Mesenchymal stem cell (in vitro differentiated cells and primary cell): Measurements from ENCODE around the gene VPS8.
"Not testable (repeated sequence)": the region's sequence is repeated elsewhere in the genome, so short reads cannot be mapped to it uniquely, and the experiment has no call there.

Experiments
- DNase-seq: peaks from one replicate; pipeline ENCODE4 v3.0.0-alpha.2; 2013
- H2AFZ ChIP-seq: one replicate; pipeline ENCODE4 v1.6.1; 2013; ENCODE audit warnings: low read depth, mild to moderate bottlenecking, control low read depth, inconsistent platforms, low read length, moderate library complexity
- H2AK5ac ChIP-seq: 2 replicates; pipeline ENCODE4 v1.6.1; 2013; ENCODE audit warnings: low read length, moderate library complexity, mild to moderate bottlenecking, inconsistent platforms; ENCODE audit not compliant: severe bottlenecking
- H2BK120ac ChIP-seq: one replicate; pipeline ENCODE4 v1.6.1; 2013; ENCODE audit warnings: low read depth, mild to moderate bottlenecking, inconsistent platforms, low read length, moderate library complexity
- H2BK12ac ChIP-seq, 2 experiments: one replicate each; pipeline ENCODE4 v1.6.1; 2013; ENCODE audit warnings: inconsistent platforms in 2 of 2, low read length in 2 of 2, mild to moderate bottlenecking in 2 of 2, moderate library complexity in 2 of 2, control low read depth in 1 of 2
- H2BK15ac ChIP-seq: one replicate; pipeline ENCODE4 v1.6.1; 2013; ENCODE audit warnings: mild to moderate bottlenecking, low read depth, inconsistent platforms; ENCODE audit not compliant: poor library complexity, severe bottlenecking
- H2BK5ac ChIP-seq: 2 replicates; pipeline ENCODE4 v1.6.1; 2013; ENCODE audit warnings: low read depth, mild to moderate bottlenecking, low read length, control low read depth, inconsistent platforms; ENCODE audit not compliant: poor library complexity, severe bottlenecking
- H3K14ac ChIP-seq, 2 experiments: one replicate each; pipeline ENCODE4 v1.6.1; 2013; ENCODE audit warnings: inconsistent platforms in 2 of 2, low read length in 2 of 2, control low read depth in 1 of 2, mild to moderate bottlenecking in 1 of 2, moderate library complexity in 1 of 2
- H3K18ac ChIP-seq, 2 experiments: one replicate each; pipeline ENCODE4 v1.6.1; 2013; ENCODE audit warnings: inconsistent platforms in 2 of 2, low read length in 2 of 2, control low read depth in 1 of 2, low read depth in 1 of 2, mild to moderate bottlenecking in 1 of 2
- H3K23ac ChIP-seq, 2 experiments: one replicate each; pipeline ENCODE4 v1.6.1; 2013; ENCODE audit warnings: inconsistent platforms in 2 of 2, low read length in 2 of 2, mild to moderate bottlenecking in 2 of 2, moderate library complexity in 2 of 2, control low read depth in 1 of 2
- H3K27ac ChIP-seq: 2 replicates; pipeline ENCODE4 v1.5.1; 2013; ENCODE audit warnings: mild to moderate bottlenecking, moderate library complexity, low read length, control low read depth, inconsistent platforms; ENCODE audit not compliant: poor library complexity, severe bottlenecking
- H3K27me3 ChIP-seq, 2 experiments: 2 replicates each; pipeline versions ENCODE4 v1.6.1 to v1.7.0; 2013; ENCODE audit warnings: low read length in 2 of 2, mild to moderate bottlenecking in 2 of 2, moderate library complexity in 2 of 2, control low read depth in 1 of 2, inconsistent platforms in 1 of 2; ENCODE audit not compliant: control insufficient read depth in 1 of 2, insufficient read depth in 1 of 2
- H3K36me3 ChIP-seq, 2 experiments: 2 replicates each; pipeline versions ENCODE4 v1.6.1 to v1.7.0; 2013; ENCODE audit warnings: low read length in 2 of 2, control low read depth in 1 of 2, inconsistent platforms in 1 of 2, low read depth in 1 of 2, mild to moderate bottlenecking in 1 of 2; ENCODE audit not compliant: insufficient read depth in 2 of 2, control insufficient read depth in 1 of 2
- H3K4ac ChIP-seq, 2 experiments: one replicate each; pipeline ENCODE4 v1.6.1; 2013; ENCODE audit warnings: inconsistent platforms in 2 of 2, low read length in 2 of 2, mild to moderate bottlenecking in 2 of 2, moderate library complexity in 2 of 2, control low read depth in 1 of 2, low read depth in 1 of 2
- H3K4me1 ChIP-seq: 2 replicates; pipeline ENCODE4 v1.6.1; 2013; ENCODE audit warnings: low read depth, low read length, control low read depth; ENCODE audit not compliant: control insufficient read depth, insufficient read depth
- H3K4me2 ChIP-seq: 2 replicates; pipeline ENCODE4 v1.6.1; 2013; ENCODE audit warnings: low read length, mild to moderate bottlenecking, inconsistent platforms; ENCODE audit not compliant: poor library complexity, severe bottlenecking
- H3K4me3 ChIP-seq, 2 experiments: 2 replicates each; pipeline versions ENCODE4 v1.5.1 to v1.7.0; 2013; ENCODE audit warnings: low read length in 2 of 2, mild to moderate bottlenecking in 2 of 2, control low read depth in 1 of 2, low read depth in 1 of 2; ENCODE audit not compliant: insufficient read depth in 1 of 2
- H3K79me1 ChIP-seq: replicated peaks from 2 replicates; pipeline ENCODE4 v1.6.1; 2013; ENCODE audit warnings: mild to moderate bottlenecking, control low read depth, low read length, inconsistent platforms; ENCODE audit not compliant: poor library complexity, severe bottlenecking
- H3K9ac ChIP-seq: 2 replicates; pipeline ENCODE4 v1.7.0; 2013; ENCODE audit warnings: mild to moderate bottlenecking, low read length, moderate library complexity
- H3K9me3 ChIP-seq: 2 replicates; pipeline ENCODE4 v1.7.0; 2013; ENCODE audit warnings: mild to moderate bottlenecking, low read length; ENCODE audit not compliant: control insufficient read depth
- H4K8ac ChIP-seq: one replicate; pipeline ENCODE4 v1.6.1; 2013; ENCODE audit warnings: inconsistent platforms, mild to moderate bottlenecking, low read length, moderate library complexity
- H4K91ac ChIP-seq: one replicate; pipeline ENCODE4 v1.6.1; 2013; ENCODE audit warnings: mild to moderate bottlenecking, low read length, inconsistent platforms
- whole genome bisulfite sequencing: methylation state at CpG from one replicate; pipeline ENCODE4 v1.1.7; 2013; ENCODE audit warnings: mixed read lengths; 5-methylcytosine and 5-hydroxymethylcytosine counted together

Gene VPS8

GRCh38 chr3:185009650-185010049 lies 197.7 kb downstream of the VPS8 start:
- DNase-seq: no peak
- Histone ChIP-seq H3K9me3 (peaks cover 21% of the 10 kb centered on the region), H3K4me1 (no peaks in the 10 kb centered on the region), H3K4ac (no peak overlapping the region), H3K14ac (no peak overlapping the region), H3K79me1 (no peaks in the 10 kb centered on the region), H3K4me3 (no peak overlapping the region), H3K27ac (no peak overlapping the region), H4K91ac (no peak overlapping the region), H2BK12ac (no peak overlapping the region), H3K27me3 (no peaks in the 10 kb centered on the region), H2BK15ac (no peak overlapping the region), H3K4me2 (no peak overlapping the region), H3K23ac (no peak overlapping the region), H2AK5ac (no peak overlapping the region), H2BK120ac (no peak overlapping the region), H2BK5ac (no peak overlapping the region), H3K36me3 (peaks cover 0 to 29% of the 10 kb centered on the region in 2 experiments), H3K9ac (no peak overlapping the region), H4K8ac (no peak overlapping the region), H2AFZ (no peak overlapping the region), H3K18ac (no peak overlapping the region)
- 100% methylated on average over 3 of the region's 3 CpGs for WGBS

- peaks cover 7 to 20% of the 10 kb centered on the region in 2 experiments for H3K36me3 ChIP-seq
- not testable (repeated sequence) for H2BK15ac ChIP-seq, H2BK12ac ChIP-seq, H3K79me1 ChIP-seq, H3K4me2 ChIP-seq, H4K91ac ChIP-seq, DNase-seq, H2BK120ac ChIP-seq, H3K27me3 ChIP-seq, H3K23ac ChIP-seq, H3K9me3 ChIP-seq, H3K9ac ChIP-seq, H2AK5ac ChIP-seq, H3K27ac ChIP-seq, H3K4me1 ChIP-seq, H3K14ac ChIP-seq, H2AFZ ChIP-seq, H4K8ac ChIP-seq, H3K4ac ChIP-seq, H3K18ac ChIP-seq, H2BK5ac ChIP-seq, H3K4me3 ChIP-seq
- 98% methylated on average over 12 of the region's 12 CpGs for WGBS
Measured at GRCh38 chr3:185017584-185017983, 205.6 kb downstream of the VPS8 start.

- H4K91ac ChIP-seq: not testable (repeated sequence)
Measured at GRCh38 chr3:185017996-185018395, 206.0 kb downstream of the VPS8 start.

GRCh38 chr3:185021256-185021655 lies 209.3 kb downstream of the VPS8 start:
- no peak overlapping the region for H4K91ac ChIP-seq
- H3K23ac ChIP-seq: no peak overlapping the region
- no peak overlapping the region for H2BK5ac ChIP-seq
- no peak overlapping the region for H2BK12ac ChIP-seq
- H2AFZ ChIP-seq: no peak overlapping the region
- no peak overlapping the region for H3K4ac ChIP-seq
- no peaks in the 10 kb centered on the region for H3K9me3 ChIP-seq
- no peak overlapping the region for H3K18ac ChIP-seq
- peaks cover 7 to 17% of the 10 kb centered on the region in 2 experiments for H3K36me3 ChIP-seq
- H3K4me3 ChIP-seq: no peak overlapping the region
- H2BK15ac ChIP-seq: no peak overlapping the region
- H3K4me2 ChIP-seq: no peak overlapping the region
- DNase-seq: no peak
- no peak overlapping the region for H2AK5ac ChIP-seq
- no peaks in the 10 kb centered on the region for H3K27me3 ChIP-seq
- no peak overlapping the region for H2BK120ac ChIP-seq
- 71% methylated on average over 1 of the region's 1 CpG for WGBS
- H3K14ac ChIP-seq: no peak overlapping the region
- no peak overlapping the region for H3K9ac ChIP-seq
- H3K4me1 ChIP-seq: no peaks in the 10 kb centered on the region
- H4K8ac ChIP-seq: no peak overlapping the region
- no peaks in the 10 kb centered on the region for H3K79me1 ChIP-seq
- H3K27ac ChIP-seq: no peak overlapping the region

More at GRCh38 chr3:185017996-185018395, 206.0 kb downstream of the VPS8 start:
- not testable (repeated sequence) for H3K79me1 ChIP-seq, H3K4me2 ChIP-seq, H2AK5ac ChIP-seq, H2BK120ac ChIP-seq, H2BK15ac ChIP-seq, H3K27me3 ChIP-seq, H3K9me3 ChIP-seq, H3K23ac ChIP-seq, H2BK5ac ChIP-seq, H3K4ac ChIP-seq, DNase-seq, H3K4me3 ChIP-seq, H2AFZ ChIP-seq, H2BK12ac ChIP-seq, H3K18ac ChIP-seq, H3K14ac ChIP-seq, H3K9ac ChIP-seq, H4K8ac ChIP-seq, H3K4me1 ChIP-seq, H3K27ac ChIP-seq
- WGBS: 94% methylated on average over 6 of the region's 6 CpGs
- H3K36me3 ChIP-seq: peaks cover 7 to 18% of the 10 kb centered on the region in 2 experiments
